Stimulated activated CD4-positive, alpha-beta T cell treated with anti-CD3 and anti-CD28 coated beads, Interleukin-15, amount 100 ng/mL, for 24 hours (primary cell): ENCODE data around the gene ATP6V0C.
A peak's percentile ranks its signal among the peaks of the same experiment; 100 is the strongest.

Experiments used
- DNase-seq: peaks from one replicate; pipeline ENCODE4 v3.0.0-alpha.2; 2020

The ATP6V0C gene

DNA sequence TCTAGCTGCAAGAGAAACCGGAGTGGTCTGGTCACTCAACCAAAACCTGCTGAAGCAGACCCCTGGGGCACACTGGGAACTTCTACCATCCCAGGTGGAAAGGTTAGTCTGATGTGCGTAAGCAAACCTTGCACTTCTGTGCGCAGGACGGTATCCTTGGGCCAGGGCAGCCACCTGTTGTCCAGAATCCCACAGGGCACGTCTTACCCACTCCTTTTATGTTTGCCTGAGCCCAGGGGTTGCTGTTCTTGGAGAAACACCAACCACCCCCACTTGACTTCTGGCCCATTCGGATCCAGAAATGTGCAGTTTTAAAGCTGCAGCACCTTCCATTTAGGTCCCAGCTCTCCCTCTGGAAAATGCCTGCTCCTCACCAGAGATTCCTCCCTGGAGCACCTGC lies 20.1 kb upstream of the ATP6V0C start:
- DNase-seq: no peak

DNA sequence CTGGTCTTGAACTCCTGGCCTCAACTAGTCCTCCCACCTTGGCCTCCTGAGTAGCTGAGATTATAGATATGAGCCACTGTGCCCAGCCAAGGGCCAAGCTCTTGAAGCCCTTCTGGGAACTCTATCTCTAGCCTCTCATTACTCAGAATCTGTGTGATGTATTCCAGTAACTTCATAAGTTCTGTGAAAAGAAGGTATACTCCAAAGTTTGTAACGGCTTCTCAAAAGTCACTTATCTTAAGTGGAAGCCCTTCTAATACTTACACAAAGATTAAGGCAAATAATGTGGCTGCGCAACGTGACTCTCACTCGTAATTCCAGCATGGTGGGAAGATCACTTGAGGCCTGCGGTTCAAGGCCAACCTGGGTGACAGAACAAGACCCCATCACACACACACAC lies 19.1 kb upstream of the ATP6V0C start:
- DNase-seq: no peak

DNA sequence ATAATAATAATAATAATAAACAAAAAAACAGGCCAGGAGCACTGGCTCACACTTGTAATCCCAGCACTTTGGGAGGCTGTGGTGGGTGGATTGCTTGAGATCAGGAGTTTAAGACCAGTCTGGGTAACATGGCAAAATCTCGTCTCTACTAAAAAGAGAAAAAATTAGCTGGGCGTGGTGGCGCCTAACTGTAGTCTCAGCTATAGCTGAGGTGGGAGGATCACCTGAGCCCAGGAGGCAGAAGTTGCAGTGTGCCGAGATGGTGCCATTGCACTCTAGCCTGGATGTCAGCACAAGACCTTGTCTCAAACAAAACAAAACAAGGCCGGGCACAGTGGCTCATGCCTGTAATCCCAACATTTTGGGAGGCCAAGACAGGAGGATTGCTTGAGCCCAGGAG lies 18.7 kb upstream of the ATP6V0C start:
- DNase-seq: no peak

DNA sequence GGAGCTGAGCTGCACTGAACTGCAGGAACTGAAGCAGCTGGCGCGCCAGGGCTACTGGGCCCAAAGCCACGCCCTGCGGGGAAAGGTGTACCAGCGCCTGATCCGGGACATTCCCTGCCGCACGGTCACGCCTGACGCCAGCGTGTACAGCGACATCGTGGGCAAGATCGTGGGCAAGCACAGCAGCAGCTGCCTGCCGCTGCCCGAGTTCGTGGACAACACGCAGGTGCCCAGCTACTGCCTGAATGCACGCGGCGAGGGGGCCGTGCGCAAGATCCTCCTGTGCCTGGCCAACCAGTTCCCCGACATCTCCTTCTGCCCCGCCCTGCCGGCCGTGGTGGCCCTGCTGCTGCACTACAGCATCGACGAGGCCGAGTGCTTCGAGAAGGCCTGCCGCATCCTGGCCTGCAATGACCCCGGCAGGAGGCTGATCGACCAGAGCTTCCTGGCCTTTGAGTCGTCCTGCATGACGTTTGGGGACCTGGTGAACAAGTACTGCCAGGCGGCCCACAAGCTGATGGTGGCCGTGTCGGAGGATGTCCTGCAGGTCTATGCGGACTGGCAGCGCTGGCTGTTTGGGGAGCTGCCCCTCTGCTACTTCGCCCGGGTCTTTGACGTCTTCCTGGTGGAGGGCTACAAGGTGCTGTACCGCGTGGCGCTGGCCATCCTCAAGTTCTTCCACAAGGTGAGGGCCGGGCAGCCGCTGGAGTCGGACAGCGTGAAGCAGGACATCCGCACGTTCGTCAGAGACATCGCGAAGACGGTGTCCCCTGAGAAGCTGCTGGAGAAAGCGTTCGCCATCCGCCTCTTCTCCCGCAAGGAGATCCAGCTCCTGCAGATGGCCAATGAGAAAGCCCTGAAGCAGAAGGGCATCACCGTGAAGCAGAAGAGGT lies 17.3 kb upstream of the ATP6V0C start:
- no peak for DNase-seq

DNA sequence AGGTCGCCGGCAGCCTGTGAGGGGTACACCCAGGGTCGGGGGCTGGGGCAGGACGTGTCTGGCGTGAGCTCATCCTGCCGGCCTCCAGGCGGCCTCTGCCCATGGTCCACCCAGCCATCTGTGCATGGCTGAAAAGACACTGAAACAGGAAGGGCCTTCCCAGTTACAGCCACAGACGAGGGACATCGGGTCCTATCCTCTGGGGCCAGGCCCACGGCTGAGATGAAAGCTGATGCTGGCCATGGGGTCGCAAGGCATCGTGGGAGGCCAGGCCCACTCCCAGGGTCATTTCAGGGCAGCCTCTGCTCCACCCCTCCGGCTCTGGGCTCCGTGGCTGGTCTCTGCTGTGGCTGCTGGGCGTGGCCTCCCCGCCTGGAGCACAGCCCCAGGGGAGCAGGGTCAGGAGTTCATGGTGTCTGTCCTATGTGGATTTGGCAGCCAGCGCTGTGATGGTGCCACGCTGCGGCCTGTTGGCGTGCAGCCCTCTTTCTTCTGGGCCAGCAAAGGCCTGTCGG lies 16.6 kb upstream of the ATP6V0C start:
- no peak for DNase-seq

DNA sequence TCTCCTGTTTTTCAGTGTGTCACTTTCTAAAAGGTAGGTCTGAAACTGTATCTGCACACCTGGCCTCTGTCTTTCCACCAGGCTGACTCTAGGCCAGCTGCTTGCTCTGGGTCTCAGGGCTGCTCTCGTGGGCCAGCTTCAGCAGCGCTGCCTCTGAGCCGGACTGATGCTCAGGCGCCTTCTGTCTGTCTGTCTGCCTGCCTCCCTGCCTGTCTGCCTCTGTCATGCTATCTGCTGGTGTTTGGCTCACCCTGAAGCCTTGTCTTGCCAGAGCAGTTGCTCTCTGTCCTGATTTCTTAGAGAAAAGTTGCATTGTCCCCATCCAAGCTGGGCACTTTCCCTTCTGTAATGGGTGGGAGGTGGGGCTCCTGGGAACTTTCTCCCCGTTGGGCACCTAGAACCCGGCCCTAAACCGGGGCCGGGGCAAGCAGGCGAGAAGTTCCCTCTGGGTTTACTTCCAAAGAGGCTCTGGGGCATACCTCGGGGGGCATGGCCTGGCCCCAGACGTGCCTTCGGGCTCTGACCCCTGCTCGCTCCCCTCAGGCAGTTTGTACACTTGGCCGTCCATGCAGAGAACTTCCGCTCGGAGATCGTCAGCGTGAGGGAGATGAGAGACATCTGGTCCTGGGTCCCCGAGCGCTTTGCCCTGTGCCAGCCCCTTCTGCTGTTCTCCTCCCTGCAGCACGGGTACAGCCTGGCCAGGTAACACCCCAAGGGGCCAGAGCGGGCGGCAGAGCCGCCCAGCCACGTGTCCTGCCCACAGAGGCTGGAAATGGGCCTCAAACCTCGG lies 15.9 kb upstream of the ATP6V0C start:
- DNase-seq: no peak

DNA sequence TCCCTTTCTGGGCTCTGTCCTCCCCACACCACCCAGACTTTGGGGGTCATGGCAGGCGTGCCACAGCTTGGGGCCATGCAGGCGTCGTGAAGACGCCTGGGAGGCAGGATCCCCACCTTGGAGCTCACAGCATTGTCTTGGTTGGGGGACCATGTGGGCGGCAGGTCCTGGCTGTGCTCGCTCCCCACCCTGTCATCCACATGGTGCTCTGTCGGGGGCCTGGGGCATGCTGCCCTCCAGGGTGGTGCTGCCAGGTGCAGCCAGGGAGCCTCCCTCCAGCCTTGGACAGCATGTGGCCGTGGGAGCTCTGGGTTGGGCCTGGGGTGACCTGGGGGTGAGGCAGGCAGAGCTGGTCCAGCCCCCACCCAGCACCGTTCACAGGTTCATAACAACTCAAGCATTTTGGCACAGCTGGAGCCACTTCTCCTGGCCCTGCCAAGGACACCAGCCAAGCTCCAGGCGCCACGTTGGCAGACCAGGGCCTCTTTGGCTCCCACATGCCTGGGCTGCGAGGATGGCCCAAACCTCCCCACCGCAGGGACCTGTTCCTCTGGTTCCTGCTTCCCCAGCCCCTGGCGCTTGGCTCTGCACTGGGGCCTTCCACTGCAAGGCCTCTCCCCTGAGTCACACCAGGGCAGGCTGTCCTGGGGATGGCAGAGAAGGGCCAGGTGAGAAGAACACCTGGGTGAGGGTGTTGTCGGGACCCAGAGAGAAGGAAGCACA lies 15.1 kb upstream of the ATP6V0C start:
- no peak for DNase-seq

DNA sequence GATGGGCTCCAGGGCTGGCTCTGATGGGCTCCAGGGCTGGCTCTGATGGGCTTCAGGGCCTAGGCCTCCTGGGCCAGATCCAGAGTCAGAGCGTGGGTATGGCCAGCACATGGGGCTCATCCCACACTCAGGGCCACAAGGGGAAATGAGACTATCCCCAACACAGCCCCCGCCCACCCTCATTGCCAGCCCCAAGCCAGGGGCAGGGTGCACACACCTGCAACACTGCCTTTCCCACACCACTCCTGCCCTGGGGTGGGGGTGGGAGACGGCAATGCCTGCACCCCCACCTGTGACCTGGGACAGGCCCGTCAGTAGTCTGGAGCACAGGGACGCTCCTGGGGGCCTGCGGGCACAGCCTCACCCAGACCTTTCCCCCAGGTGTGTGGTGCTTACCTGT lies 14.3 kb upstream of the ATP6V0C start:
- DNase-seq: no peak

DNA sequence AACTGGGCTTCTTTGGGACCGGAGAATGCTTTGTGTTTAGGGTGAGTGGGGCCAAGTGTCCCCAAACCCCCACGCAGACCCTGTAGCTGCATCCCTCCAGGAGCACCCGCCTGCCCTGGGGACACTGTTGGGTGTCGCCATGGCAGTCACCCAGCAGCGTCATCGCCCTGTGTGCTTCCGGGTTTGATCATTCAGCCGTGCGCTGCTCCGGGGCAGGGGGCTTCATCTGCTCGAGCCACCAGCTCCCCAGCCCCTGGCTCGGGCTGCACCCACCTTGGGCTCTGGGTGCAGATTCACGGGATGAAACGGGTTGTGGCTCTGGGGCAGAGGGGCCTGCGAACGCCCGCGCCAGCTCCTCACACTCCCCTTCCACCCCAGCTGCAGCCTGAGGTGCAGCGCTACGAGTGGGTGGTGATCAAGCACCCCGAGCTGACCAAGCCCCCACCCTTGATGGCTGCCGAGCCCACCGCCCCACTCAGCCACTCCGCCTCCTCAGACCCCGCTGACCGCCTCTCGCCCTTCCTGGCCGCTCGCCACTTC lies 13.8 kb upstream of the ATP6V0C start:
- DNase-seq: no peak

DNA sequence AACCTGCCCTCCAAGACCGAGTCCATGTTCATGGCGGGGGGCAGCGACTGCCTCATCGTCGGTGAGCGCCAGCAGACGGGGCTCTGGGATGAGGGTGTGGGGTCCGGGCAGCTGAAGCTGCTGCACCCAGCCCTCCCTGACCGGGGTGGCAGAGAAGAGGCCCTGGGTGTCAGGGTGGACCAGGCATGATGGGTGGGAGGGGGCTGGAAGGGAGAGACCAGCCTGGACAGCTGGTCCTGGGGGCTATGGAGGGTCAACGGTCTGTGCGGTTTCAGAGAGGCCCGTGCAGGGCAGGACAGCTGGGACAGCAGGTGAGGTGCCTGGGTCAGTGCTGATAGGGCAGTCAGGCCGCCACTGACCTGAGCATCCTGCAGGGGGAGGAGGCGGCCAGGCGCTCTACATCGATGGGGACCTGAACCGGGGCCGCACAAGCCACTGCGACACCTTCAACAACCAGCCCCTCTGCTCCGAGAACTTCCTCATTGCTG lies 13.3 kb upstream of the ATP6V0C start:
- DNase-seq: no peak

DNA sequence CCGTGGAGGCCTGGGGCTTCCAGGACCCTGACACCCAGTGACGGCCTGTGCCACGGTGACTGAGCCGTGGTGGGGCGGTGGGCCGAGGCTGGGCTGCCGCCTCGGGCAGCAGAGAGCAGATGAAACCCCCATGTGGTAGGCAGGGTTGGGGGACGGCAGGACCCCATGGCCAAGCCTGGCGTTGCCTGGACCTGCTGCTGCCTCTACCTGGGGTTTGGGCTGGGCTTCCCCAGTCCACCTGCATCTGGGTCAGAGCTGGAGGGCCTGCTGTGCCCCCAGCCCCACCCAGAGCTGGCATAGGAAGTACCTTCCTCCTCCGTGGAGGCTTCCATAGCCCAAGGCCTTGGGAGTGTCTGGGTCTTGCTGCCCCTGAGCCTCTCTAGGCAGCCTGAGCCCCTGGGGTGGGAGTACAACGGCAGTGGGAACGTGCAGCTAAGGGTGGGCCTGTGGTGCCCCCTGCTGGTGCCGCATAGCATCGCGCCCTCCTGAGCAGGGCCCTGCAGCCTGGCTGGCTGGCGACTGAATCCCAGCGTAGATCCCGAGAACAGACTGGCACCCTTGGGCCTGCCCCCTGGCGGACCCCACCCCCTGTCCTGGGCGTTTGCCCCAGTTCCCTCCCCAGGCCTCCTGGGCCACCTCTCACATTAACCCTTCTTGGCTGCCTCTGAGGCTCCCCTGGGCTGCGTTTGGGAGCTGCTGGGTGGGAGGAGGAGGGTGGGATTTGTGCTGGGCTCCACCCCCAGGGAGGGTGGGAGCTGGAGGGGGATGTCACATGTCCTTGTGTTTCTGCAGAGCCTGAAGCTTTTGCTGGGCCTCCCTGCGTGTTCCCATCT lies 12.6 kb upstream of the ATP6V0C start:
- peak; percentile 84 for DNase-seq

DNA sequence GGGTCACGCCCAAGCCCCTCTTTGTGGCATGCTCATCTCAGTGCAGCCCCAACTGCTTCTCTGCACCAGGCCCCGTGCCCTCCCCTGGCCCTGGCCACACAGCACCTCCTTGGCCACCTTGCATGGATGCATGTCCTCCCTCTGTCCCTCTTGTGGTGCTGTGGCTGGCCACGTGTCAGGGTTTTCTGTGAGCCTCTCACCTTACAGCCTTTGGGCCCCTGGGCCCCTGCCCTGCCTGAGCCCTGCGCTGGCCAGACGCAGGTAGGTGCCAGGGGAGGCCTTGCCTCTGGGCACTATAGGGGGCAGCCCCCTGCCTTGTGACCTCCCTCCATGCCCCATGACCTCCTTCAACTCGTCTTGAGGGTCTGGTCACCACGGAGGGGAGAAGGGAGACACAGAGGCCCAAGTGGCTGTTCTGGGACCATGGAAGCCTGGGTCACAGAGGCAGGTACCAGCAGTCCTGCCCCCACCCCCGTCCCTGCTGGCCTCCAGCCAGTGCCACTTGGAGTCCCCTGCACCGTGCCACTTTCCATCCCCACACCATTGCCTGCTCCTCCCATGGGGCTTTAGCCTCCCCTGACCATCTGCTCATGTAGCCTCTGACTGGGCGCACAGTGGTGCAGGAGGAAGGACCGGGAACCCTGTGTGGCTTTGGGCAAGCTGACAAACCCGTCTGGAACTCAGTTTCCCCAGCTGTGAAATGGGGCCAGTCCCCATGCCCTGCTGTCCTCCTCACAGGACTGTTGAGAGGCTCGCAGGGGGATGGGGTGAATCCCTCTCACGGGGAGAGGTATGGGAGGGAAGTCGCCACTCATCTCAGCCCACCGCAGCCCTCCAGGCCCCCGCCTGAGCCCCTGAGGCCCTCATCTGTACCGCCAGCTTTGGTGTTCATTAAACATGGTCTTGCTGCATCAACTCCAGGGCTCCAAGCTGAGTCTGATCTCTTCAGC lies 11.5 kb upstream of the ATP6V0C start:
- DNase-seq: no peak

DNA sequence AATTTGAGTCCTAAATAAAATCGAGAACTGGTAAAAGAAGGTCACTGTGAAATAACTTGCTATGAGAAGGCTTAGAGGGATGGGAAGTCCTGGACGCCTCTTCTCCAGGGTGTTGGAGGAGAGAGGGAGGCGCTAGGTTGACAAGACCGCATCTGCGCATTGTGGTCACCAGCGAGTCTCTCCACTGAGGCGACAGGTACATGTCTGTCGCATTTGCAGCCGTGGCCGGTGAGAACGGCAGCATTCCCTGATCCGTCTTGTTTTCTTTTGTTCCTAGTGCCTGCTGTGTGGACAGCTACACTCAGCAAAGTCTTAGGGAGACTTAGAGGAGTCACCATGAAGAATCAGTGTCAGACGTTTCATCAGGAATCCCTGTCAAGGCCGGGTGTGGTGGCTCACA lies 8.1 kb upstream of the ATP6V0C start:
- DNase-seq: no peak

DNA sequence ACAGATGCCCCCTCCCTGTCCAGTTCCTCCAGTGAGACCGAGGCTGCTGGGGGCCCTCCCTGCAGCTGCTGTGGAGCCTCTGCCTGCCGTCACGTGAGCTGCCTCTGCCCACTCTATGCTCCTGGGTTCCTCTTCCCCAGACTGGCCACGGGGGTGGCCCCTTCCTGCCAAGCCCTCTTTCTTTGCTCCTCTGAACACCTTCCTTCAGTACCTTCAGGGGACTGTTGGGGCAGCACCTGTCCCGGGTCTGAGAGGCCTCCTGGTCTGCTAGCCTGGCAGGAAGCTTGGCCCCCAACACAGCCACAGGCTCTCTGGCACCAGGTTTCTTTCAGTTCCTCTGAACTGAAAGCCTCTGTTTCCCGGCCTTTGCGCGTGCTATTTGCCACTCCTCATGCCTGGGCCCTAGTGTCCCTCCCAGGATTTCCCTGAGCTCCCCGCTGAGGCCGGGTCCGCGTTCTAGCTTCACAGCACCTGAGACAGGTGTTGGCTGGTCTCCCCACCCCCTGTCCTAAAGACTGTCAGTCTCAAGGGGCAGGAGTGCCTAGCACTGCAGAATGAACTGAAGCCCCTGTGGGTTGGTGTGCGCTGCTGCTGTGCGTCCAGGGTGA lies 6.6 kb upstream of the ATP6V0C start:
- DNase-seq: no peak

DNA sequence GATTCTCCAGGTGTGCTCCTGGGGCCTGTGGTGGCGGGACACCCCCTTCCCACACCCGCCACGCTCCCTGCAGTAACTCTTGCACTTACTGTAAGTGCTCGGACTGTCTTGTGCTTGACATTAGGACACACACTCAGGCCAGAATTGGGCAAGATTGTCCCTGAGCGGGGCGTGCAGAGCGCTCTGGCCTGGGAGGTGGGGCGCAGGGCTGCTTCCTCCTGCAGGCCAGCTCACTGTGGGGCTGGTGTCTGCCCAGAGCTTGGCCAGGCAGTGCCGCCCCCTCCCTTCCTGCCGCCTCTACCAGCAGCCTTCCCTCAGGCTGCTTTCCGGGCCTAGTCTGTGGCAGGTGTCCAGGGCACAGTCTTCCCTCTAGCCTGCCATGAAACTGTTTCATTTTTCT lies 6.1 kb upstream of the ATP6V0C start:
- no peak for DNase-seq

DNA sequence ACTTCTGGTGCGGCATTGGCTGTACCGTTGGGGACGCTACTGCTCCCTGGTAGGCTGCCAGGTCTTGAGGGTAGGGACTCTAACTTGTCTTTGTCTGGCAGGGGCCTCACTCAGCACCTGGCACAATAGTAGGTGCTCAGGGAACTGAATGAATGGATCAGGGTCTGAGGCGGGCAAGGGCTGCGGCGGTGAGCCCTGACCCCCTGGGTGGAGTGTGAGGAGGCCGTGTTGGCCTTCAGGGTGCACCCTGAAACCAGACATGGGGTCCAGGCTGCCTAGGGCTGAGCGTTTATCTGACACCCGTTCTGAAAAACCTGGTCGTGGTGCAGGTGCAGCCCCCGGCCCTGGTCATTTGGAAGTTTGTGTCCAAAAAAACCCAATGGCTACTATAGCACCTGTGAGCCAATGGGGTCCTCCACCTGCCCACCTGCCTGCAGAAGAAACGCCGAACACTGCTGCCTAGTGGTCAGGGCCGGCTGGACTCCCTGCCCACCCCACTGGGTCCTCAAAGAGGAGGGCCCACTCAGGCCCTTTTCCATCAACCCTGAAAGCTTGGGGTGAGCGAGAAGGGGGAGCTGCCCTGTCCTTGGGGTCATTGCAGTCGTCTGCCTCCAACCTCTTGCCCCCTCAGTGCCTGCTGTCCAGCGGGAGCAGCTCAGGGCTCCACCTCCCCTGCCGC lies 4.9 kb upstream of the ATP6V0C start:
- no peak for DNase-seq

DNA sequence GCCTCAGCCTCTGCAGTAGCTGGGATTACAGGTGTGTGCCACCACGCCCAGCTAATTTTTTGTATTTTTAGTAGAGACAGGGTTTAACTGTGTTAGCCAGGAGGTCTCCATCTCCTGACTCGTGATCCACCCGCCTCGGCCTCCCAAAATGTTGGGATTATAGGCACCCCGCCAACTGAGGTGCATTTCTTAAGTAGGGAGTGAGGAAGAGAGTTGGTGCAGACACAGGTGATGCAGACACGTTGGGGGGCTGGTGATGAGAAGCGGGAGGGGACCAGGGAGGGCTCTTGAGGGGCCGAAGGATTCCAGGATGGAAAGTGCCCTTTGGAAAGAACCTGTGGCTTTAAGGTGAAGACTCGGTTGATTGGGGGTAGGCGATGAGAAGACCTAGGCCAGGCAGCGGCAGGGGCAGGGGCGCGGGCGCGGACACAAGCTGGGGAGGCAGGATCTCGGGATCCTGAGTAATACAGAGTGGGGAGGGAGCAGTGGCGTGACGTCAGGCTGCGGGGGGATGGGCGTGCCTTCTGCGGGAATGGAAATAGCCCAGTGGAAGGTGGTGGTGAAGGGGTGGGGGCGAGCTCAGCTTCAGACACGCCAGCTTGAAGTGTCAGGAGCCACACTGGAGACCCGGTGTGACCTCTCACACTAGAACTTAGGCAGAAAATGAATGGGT lies 2.5 kb upstream of the ATP6V0C start:
- DNase-seq: no peak

DNA sequence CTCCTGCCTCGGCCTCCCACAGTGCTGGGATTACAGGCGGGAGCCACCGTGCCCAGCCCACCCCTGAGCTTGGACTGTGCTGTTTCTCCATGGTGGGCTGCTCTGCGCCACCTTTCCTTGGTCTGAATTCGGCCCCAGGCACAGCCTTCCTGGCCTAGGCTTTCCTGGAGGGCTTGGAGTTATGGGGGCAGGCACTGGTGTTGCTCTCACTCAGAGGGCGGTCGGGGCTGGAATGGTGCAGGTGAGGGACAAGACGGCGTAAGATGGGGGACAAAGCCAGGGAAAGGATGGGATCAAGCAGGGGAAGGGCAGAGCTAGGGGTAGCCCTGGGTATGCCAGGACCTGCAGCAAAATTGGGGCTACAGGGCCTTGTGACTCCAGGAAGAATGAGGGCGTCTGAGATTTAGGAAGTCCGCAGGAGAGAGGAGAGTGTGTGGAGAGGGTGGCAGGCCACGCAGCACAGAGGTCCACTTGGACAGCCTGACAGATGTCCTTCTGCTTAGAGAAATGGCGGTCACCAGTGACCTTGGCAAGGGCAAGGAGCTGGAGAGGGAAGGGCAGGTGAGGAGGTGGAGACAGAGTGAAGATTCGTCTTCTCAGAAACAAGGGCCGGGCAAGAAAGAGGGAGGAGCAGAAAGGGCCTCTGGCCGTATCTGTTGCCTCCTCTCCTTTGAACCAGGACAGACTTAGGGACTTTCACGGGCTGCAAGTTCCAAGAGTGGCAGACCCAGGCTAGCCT lies 1.6 kb upstream of the ATP6V0C start:
- DNase-seq: no peak
